ENCODE data around the gene GPR157.
A peak's percentile ranks its signal among the peaks of the same experiment; 100 is the strongest.

Gene GPR157

DNA sequence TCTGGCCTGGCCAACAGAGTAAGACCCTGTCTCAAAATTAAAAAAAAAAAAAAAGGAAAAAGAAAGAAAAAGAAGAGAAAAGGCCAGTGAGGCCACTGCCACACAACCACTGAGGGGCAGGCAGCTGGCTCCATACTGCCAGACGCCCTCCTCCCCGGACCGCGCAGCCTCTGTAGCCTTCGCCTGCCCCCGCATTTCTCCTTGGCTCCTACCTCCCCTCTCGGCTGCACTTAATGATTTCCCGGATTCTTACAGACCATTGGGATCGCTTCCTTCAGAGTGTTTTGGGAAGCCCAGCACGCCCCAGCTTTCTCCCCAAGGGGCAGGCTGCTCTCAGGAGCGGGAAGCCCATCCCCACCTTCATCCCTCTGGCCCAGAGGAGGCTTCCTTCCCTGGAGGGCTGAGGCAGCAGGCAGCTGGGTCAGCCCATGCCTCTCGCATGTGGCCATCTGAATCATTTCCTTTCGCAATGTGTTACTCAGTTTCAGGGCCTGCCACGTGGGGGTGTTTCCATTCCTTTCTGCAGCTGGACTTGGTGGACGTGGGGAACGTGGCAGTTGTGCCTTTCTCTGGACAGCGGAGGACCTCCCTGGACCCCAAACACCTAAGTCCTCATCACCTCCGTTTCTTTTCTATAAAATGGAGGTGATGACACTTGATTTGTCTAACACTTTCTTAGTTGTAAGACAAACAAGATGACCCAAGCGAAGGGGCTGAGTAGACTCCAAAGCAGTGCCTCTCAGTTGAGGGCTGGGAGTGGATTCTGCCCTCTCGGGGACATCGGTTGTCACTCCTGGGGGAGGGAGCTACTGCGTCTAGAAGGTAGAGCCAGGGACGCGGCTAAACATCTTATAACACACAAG lies 61.7 kb downstream of the GPR157 start:
- FAIRE-seq (peak; percentile 52), DNase-seq (ENCODE audit: insufficient read length, low spot score) (peak; percentile 39)

DNA sequence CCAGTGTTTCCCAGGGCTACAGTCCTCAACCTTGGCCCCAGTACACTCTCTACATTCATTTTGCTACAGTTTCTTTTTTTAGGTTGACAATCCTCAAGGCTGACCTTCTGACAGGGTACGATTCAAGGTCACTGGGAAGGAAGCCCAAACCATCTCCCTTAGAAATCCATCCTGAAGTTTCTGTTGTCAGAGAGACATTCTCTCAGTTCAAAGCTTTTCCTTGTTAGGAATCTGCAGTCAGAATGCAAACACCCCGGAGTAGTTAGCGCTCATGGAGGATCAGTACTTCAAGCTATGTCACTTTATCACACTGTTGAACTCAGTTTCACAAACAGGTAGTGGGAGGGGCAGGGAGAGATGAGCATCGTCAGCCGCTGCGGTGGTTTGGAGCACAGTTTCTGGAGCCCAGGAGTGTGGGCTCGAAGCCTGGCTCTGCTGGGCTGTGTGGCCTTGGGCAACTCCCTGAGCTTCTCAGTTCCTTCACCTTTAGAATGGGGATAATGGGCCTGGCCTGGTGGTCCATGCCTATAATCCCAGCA lies 63.6 kb downstream of the GPR157 start:
- FAIRE-seq: no peak

DNA sequence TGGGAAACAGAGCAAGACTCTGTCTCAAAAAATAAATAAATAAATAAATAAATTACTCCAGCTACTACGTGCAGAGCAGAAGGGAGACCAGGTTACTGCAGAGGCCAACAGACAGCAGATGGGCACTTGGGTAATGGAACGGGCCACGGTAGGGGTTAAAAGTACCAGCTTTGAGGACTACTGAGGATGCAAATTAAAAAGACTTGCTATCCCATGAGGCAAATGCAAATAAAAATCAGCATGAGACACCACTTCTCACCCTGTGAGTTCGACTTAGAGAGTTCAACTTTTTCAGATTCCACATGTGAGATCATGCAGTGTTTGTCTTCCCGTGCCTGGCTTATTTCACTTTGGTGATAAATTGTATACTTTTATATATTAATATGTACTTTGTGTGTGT lies 66.1 kb downstream of the GPR157 start:
- FAIRE-seq (no peak), DNase-seq (ENCODE audit: insufficient read length, low spot score) (no peak)

More for the DNA sequence above, 63.6 kb downstream of the GPR157 start:
- no peak for DNase-seq (ENCODE audit: insufficient read length, low spot score)

GRCh38 chr1:9062021-9062471 lies 66.9 kb downstream of the GPR157 start:
- DNase-seq (ENCODE audit: insufficient read length, low spot score): no peak
- FAIRE-seq: no peak

DNA sequence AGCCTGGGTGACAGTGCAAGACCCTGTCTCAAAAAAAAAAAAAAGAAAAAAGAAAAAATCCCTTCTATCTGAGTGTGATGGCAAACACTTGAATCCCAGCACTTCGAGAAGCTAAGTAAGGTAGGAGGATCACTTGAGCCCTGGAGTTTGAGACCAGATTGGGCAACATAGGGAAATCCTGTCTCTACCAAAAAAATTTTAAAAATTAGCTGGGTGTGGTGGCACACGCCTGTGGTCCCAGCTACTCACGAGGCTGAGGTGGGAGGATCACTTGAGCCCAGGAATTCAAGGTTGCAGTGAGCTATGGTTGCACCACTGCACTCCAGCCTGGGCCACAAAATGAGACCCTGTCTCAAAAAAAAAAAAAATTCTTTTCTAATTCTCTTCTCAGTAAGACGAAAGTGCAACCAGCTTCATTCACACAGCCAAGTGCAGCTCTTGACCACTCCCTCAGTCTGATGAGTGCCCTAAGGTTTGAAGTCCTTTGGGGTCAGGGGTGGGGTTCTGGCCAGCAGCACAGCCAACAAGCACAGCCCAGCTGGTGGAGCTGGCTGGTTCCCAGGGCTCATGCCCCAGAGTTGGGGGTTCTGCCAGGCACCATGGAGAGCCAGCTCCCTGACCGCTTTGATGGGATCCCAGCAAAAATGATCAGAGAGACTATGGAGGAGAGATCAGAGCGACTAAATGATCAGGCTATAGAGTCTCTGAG lies 67.5 kb downstream of the GPR157 start:
- DNase-seq (ENCODE audit: insufficient read length, low spot score) (no peak), FAIRE-seq (no peak)

DNA sequence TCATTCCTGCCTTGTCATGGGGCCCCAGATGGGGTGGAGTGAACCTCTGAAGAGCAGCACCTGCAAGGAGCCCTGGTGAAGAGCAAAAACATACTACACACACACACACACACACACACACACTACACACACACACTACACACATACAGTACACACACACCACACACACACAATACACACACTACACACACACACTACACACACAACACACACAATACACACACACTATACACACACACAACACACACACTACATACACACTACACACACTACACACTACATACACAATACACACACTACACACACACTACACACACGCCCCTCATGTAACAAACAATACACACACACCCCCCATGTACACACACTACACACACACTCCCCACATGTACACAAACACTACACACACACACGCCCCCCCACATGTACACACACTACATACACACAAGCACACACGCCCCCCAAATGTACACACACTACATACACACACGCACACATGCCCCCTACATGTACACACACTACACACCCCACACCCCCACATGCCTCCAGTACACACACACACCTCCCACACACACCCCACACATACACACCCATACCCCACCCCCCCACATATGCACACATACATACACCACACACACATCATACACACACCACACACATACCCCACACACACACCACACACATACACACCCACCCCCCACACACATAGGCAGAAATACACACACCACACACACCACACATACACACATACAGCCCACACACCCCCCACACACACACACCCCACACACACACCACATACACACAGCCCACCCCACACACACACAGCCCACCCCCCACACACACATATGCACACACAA lies 68.8 kb downstream of the GPR157 start:
- DNase-seq (ENCODE audit: insufficient read length, low spot score): no peak
- FAIRE-seq: peak; percentile 94

DNA sequence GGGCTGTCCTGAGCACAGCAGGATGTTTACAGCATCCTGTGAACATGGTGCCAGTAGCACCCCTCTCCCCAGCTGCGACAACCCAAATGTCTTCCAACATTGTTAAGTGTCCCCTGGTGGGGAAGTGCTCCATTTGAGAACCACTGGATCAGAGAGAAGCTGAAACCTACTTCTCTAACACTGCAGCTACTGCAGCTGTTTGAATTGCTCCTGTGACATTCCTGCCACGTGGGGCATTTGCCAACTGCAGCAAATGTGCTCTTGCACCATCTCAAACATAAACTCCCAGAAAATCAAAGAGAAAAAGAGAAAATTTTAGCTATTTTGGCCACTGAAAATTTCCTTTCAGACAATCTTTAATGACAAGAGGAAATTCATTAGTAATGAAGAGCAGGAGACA lies 70.4 kb downstream of the GPR157 start:
- FAIRE-seq: no peak

GRCh38 chr1:9057851-9058250 lies 71.1 kb downstream of the GPR157 start:
- no peak for FAIRE-seq
- DNase-seq (ENCODE audit: insufficient read length, low spot score): no peak

More for the DNA sequence above, 70.4 kb downstream of the GPR157 start:
- DNase-seq (ENCODE audit: insufficient read length, low spot score): no peak

GRCh38 chr1:9052272-9053049 lies 76.4 kb downstream of the GPR157 start:
- no peak for FAIRE-seq

DNA sequence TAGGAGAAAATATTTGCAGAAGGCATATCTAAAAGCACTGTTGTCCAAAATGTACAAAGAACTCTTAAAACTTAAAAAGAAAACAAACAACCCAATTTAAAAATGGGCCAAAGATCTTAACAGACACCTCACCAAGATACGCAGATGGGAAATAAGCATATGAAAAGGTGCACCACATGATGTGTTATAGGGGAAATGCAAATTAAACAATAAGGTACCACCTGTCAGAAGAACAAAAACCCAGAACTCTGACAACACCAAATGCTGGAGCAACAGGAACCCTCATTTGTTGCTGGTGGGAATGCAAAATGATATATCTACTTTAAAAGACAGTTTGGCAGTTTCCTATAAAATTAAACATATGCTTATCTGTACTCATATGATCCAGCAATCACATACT lies 77.5 kb downstream of the GPR157 start:
- no peak for DNase-seq (ENCODE audit: insufficient read length, low spot score)
- FAIRE-seq: no peak

More at GRCh38 chr1:9052272-9053049, 76.4 kb downstream of the GPR157 start:
- no peak for DNase-seq (ENCODE audit: insufficient read length, low spot score)

DNA sequence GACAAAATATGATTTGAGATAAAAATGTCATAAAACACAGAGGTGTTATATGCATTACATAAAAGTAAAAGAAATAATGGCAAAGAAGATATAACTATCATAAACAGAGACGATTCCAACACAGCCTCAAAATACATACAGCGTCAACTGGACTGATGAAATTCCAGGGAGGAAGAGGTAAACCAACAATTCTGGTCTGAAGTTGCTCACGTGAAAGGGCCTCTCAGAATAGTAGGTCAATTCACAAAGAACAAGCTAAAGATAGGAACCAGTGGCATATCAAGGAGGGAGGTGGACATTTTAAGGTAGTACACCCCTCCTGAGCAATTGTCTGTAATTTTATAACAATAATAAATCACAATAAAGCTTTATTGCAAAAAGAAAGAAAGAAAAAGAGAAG lies 78.1 kb downstream of the GPR157 start:
- no peak for DNase-seq (ENCODE audit: insufficient read length, low spot score)
- FAIRE-seq: no peak

Measured in HTR-8/SVneo (cell line).